Skin of body (tissue), 2 donors: ENCODE results near the gene NSD2. TPM values are rescaled to one million over a fixed set of nuclear protein-coding genes. Genes with fewer than 3 reads are reported as not detected.
"Not testable (repeated sequence)": the region's sequence is repeated elsewhere in the genome, so short reads cannot be mapped to it uniquely, and the experiment has no call there.

Experiments used
- DNase-seq: peaks from one replicate; lab custom pipeline; 2025; lab: John Stamatoyannopoulos, UW
- total RNA-seq: library from RNA; depleted of rRNA; stranded (reverse); fragments of >200 nt; gene quantifications from one replicate; pipeline ENCODE4 v1.2.3, GENCODE V29; 2014

NSD2 gene
- total RNA-seq, 1 donor from 2014 or later: 41.8 TPM

- DNase-seq: no peak
These were observed 113.4 kb downstream of the NSD2 start for GRCh38 chr4:1984406-1985191.

GRCh38 chr4:1985294-1985693 lies 114.1 kb downstream of the NSD2 start:
- DNase-seq: no peak

DNA sequence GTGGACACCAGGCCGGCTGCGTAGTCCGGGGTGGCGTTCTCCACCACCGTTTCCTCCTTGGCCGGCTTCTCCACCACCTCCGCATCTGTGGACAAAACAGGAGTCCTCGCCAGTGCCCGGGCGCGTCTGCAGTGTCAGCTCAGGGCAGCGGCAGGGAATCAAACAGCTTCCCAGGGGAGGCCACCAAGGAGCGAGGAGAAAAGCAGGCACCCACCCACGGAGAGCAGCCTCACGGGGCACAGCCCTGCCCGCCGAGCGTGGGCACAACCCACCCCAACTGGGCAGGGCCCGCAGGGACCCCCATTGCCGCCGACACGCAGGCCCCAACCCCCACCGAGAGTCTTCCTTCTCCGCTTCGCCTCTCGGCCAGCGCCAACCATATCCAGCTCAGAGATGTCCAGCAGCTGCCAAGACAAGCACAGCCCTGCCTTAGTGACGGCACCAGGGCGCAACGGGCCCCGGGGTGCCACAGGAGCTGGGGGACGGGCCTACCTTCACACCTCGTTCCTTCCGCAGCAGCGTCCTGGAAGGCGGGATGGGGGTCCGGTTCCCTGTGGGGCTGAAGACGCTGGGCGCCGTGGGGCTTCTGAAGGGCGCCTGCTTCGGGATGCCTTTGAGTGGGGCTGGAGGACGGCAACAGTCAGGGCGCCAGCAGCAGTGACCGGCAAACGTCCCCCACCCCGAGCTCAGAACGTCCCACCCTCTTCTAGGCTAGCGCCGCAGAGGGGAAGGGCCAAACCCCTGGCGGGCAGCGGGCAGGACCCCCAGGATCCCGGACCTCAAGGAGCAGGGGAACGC lies 114.8 kb downstream of the NSD2 start:
- no peak for DNase-seq

- DNase-seq: no peak
These were observed 115.5 kb downstream of the NSD2 start for GRCh38 chr4:1986578-1987210.

DNA sequence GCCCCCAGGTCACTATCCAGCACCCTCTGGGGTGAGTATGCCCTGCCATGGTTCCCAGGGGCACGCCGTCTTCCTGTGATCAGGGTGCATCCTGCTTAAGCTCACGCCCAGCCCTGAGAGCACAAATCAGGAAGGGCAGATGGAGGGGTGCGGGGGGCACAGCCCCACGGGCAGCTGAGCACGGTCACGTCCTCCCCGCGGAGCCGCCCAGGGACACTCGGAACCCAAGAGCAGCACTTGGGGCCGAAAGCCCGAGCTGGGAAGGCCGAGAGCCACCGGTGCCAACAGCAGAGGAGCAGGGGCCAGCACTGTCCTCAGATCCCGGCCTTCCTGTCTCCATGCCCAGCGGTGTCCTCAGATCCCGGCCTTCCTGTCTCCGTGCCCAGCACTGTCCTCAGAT lies 116.1 kb downstream of the NSD2 start:
- DNase-seq: no peak

DNA sequence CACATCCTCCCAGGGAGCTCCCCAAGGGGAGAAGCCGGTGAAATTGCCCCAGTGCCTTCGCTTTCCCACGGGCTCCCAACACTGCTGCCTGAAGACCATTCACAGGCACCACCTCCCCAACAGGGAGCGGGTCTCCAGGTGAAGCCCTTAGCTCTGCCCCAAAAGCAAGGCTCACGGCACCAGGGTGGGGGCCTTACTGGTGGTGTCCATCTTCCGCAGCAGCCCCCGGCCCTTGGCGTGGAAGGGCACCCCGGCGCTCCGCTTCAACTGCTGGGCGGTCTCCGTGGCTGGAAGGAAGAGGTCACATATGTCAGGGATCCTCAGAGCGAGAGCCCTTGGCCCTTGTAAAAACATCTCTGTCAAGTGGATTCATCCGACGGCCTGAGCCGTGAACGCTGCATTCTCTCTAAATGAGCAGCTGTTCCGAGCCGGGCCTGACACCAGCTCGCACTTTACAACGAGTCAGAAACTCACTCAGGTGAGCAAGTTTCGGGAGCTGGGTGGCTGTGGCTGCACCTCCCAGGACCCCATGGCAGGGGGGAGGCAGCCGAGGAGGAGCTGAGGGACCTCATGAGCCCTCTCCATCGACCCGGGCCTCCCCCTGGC lies 116.6 kb downstream of the NSD2 start:
- no peak for DNase-seq

GRCh38 chr4:1988327-1988724 lies 117.1 kb downstream of the NSD2 start:
- DNase-seq: no peak

DNA sequence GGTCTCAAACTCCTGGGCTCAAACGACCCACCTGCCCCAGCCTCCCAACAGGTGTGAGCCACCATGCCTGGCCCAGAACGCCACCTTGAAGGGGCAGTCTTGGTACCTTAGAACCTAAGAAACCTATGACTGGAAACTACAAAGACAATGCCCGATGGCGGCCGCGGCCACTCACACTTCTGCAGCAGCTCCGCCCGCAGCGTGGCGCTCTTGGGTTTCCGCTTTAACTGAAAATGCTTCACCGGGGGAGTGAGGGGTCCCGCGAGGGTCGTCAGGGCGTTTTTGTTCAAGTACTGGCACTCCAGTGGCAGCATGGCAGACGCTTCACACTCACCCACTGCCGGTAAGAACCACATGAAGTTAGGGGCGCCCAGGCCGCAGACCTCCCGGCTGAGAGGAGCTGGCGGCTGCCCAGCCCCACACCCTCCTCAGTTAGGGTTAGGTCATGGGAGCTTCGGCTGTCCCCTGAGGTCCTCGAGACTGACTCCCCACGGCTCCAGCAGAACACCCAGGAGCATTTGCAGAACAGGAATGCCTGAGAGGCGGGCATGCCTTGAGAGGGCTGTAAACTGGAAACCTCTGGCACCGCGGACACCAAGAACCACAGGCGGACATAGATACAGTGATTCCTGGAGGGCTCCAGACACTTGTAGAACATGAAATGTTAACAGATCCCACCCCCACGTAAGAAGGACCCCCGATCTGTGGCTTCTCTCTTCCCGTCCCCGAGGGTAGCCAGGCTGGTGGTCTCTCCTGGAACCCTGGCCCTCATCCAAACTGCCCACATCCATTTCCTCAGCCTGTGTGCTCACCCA lies 118.5 kb downstream of the NSD2 start:
- no peak for DNase-seq

- no peak for DNase-seq
These were observed 119.1 kb downstream of the NSD2 start for GRCh38 chr4:1990348-1990645.

DNA sequence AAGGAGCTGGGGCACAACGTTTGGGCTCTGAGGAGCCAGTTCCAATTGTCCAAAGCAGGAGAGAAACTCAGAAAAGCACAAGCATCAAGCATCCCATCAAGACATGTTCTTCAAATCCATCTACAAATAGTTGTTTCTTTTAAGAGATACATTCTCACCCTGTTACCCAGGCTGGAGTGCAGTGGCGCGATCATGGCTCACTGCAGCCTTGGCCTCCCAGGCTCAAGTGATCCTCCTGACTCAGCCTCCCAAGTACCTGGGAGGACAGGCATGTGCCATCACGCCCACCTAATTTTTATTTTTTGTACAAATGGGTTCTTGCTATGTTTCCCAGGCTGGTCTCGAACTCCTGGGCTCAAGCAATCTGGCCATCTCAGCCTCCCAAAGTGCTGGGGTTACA lies 119.5 kb downstream of the NSD2 start:
- no peak for DNase-seq

DNA sequence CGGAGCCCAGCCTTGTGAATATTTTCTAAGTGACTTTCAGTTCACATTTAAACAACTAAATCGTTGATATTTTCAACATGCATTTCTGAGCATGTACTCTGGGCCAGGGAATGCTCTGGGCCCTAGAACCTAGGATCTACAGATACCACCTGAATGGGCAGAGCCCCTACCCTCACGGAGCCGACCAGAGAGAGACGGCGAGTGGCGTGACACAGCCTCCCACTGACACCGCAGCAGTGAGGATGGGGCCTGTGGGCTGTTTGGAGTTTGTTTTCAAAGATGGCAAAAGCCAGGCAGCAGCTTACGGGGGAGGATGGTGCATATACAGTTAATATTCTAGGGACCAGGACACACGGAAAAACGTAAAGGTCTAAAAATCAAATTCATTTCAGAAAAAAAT lies 119.9 kb downstream of the NSD2 start:
- DNase-seq: no peak

GRCh38 chr4:1991596-1992434 lies 120.6 kb downstream of the NSD2 start:
- no peak for DNase-seq

- DNase-seq: no peak
These were observed 121.4 kb downstream of the NSD2 start for GRCh38 chr4:1992468-1993168.

DNA sequence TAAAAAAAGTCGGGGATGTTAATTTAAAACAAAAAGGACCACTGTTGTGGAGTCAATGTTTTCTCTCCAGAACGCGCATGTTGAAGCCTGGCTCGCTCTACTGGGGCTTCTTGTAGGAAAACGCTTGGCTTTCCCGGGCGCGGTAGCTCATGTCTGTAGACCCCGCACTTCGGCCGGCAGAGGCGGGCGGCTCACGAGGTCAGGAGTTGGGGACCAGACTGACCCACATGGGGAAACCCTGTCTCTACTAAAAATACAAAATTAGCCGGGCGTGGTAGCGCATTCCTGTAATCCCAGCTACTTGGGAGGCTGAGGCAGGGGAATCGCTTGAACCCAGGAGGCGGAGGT lies 122.0 kb downstream of the NSD2 start:
- no peak for DNase-seq

GRCh38 chr4:1993718-1994516 lies 122.7 kb downstream of the NSD2 start:
- not testable (repeated sequence) for DNase-seq

- no peak for DNase-seq
These were observed 123.7 kb downstream of the NSD2 start for GRCh38 chr4:1994938-1995337.

DNA sequence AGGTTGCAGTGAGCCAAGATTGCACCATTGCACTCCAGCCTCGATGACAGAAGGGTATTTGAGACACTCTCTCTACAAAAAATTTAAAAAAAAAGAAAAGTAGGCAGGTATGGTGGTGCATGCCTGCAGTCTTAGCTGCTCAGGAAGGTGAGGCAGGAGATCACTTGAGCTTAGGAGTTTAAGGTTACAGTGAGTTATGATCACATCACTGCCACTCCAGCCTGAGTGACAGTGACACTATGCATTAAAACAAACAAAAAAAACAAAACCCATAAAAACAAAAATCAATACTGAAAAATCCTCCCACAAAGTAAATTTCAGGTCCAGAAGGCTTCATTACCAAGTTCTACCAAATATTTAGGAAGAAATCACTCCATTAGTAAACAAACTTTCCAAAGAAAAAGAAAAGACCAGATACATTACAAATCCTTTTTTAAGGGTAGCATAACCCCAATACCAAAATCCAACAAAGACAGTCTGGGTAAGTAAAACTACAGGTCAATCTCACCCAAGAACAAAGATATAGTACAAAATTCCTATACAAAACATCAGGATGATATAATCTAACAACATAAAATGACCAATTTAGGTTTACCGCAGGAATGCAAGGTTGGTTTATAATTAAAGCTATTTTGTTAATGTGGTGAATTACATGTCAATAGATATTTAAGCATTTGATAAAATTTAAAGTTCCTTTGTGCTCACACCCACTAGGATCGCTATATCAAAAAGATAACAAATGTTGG lies 125.8 kb downstream of the NSD2 start:
- no peak for DNase-seq

GRCh38 chr4:1997712-1998111 lies 126.5 kb downstream of the NSD2 start:
- no peak for DNase-seq
